ENCODE data around the gene HK3. TPM values are rescaled to one million over a fixed set of nuclear protein-coding genes. Genes with fewer than 3 reads are reported as not detected.

The HK3 gene
- total and polyA plus RNA-seq, 2 experiments from 2014 or later = not detected

DNA sequence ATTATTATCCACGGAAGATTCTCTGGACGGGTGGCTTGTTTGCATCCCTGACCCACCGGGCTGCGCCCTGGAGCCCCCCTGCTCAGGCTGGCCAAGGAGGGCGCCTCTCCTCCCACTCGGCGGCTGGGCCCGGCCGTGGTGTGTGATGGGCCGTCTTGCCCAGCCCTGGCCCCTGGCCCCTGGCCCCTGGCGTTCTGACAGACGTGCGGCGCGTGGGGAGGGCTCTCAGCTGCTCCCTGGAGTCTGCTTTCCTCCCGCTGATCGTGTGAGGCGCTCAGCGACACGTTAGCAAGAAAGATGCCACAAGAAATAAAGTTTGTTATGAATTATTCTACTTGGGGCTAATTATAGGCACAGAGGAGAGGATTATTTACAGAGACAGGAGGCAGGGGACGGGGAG, 55.5 kb downstream of the HK3 start (continued):
- TF ChIP-seq, protein P1, sequence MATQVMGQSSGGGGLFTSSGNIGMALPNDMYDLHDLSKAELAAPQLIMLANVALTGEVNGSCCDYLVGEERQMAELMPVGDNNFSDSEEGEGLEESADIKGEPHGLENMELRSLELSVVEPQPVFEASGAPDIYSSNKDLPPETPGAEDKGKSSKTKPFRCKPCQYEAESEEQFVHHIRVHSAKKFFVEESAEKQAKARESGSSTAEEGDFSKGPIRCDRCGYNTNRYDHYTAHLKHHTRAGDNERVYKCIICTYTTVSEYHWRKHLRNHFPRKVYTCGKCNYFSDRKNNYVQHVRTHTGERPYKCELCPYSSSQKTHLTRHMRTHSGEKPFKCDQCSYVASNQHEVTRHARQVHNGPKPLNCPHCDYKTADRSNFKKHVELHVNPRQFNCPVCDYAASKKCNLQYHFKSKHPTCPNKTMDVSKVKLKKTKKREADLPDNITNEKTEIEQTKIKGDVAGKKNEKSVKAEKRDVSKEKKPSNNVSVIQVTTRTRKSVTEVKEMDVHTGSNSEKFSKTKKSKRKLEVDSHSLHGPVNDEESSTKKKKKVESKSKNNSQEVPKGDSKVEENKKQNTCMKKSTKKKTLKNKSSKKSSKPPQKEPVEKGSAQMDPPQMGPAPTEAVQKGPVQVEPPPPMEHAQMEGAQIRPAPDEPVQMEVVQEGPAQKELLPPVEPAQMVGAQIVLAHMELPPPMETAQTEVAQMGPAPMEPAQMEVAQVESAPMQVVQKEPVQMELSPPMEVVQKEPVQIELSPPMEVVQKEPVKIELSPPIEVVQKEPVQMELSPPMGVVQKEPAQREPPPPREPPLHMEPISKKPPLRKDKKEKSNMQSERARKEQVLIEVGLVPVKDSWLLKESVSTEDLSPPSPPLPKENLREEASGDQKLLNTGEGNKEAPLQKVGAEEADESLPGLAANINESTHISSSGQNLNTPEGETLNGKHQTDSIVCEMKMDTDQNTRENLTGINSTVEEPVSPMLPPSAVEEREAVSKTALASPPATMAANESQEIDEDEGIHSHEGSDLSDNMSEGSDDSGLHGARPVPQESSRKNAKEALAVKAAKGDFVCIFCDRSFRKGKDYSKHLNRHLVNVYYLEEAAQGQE (IDR thresholded peaks at IDR 0.05; ENCODE audit: unreplicated experiment) = no peak
- TF ChIP-seq STAT1 (IDR thresholded peaks at IDR 0.05; ENCODE audit: unreplicated experiment) (no peak), ZNF331 (CRISPR knock-in tag; IDR thresholded peaks at IDR 0.05; ENCODE audit: low read depth) (no peak)
- TF ChIP-seq, protein P2, sequence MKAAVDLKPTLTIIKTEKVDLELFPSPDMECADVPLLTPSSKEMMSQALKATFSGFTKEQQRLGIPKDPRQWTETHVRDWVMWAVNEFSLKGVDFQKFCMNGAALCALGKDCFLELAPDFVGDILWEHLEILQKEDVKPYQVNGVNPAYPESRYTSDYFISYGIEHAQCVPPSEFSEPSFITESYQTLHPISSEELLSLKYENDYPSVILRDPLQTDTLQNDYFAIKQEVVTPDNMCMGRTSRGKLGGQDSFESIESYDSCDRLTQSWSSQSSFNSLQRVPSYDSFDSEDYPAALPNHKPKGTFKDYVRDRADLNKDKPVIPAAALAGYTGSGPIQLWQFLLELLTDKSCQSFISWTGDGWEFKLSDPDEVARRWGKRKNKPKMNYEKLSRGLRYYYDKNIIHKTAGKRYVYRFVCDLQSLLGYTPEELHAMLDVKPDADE (IDR thresholded peaks at IDR 0.05) = no peak

DNA sequence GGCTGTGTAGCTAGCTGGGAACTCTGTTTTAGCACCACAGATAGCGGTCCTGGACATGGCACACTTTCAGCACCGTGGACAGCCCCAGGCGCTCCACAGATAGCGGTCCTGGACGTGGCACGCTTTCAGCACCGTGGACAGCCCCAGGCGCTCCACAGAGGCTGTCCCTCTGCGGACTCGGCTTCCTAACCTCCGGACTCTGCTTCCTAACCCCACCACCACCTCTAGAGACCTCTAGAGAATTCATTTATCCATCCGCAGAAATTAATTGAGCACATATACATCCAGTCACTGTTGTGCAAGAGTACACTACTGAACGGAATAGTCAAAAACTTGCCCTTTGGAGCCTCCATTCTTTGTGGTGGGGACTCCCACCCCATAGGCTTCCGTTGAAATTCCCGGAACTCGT, 61.4 kb downstream of the HK3 start:
- H3K27me3 Mint-ChIP-seq (ENCODE audit: insufficient read depth, low read depth, poor library complexity) = peaks cover 35% of the 10 kb centered on the region
- no peak overlapping the region for H3K4me2 ChIP-seq
- no peaks in the 10 kb centered on the region; the same call in 2 of the 3 replicates for H3K9me3 Mint-ChIP-seq
- peaks cover 3% of the 10 kb centered on the region; the same call in 1 of the 2 replicates for H3K4me1 ChIP-seq (ENCODE audit: insufficient read depth)
- no peak overlapping the region for H3K27ac Mint-ChIP-seq
- H3K36me3 ChIP-seq (ENCODE audit: insufficient read depth) = no peaks in the 10 kb centered on the region
- DNase-seq (ENCODE audit: low spot score) (peak; percentile 98), ATAC-seq (peak; percentile 95)
- peaks cover 7% of the 10 kb centered on the region for H4K20me1 ChIP-seq (replicated peaks; ENCODE audit: insufficient read depth)
- H3K27ac ChIP-seq (ENCODE audit: low read depth) = no peak overlapping the region
- H3K27me3 ChIP-seq (ENCODE audit: insufficient read depth) = peaks cover 9% of the 10 kb centered on the region
- no peak overlapping the region for H2AFZ ChIP-seq
- H3K4me1 Mint-ChIP-seq = peaks cover 13% of the 10 kb centered on the region
- no peaks in the 10 kb centered on the region for H3F3A ChIP-seq (replicated peaks; ENCODE audit: low read depth)
- no peak overlapping the region; the same call in 2 of the 3 replicates for H3K4me3 Mint-ChIP-seq
- no peaks in the 10 kb centered on the region for H3K9me2 ChIP-seq (ENCODE audit: insufficient read depth)
- no peaks in the 10 kb centered on the region for H3K36me3 Mint-ChIP-seq (ENCODE audit: low read depth)
- H3K4me3 ChIP-seq = no peak overlapping the region
- H3K79me2 ChIP-seq (replicated peaks; ENCODE audit: insufficient read depth) = no peaks in the 10 kb centered on the region
- TF ChIP-seq NANOG (IDR thresholded peaks at IDR 0.05; ENCODE audit: borderline replicate concordance) = no peak
- peak; percentile 97 for TF ChIP-seq ZNF114 (CRISPR knock-in tag; IDR thresholded peaks at IDR 0.05)
- TF ChIP-seq, protein P3, sequence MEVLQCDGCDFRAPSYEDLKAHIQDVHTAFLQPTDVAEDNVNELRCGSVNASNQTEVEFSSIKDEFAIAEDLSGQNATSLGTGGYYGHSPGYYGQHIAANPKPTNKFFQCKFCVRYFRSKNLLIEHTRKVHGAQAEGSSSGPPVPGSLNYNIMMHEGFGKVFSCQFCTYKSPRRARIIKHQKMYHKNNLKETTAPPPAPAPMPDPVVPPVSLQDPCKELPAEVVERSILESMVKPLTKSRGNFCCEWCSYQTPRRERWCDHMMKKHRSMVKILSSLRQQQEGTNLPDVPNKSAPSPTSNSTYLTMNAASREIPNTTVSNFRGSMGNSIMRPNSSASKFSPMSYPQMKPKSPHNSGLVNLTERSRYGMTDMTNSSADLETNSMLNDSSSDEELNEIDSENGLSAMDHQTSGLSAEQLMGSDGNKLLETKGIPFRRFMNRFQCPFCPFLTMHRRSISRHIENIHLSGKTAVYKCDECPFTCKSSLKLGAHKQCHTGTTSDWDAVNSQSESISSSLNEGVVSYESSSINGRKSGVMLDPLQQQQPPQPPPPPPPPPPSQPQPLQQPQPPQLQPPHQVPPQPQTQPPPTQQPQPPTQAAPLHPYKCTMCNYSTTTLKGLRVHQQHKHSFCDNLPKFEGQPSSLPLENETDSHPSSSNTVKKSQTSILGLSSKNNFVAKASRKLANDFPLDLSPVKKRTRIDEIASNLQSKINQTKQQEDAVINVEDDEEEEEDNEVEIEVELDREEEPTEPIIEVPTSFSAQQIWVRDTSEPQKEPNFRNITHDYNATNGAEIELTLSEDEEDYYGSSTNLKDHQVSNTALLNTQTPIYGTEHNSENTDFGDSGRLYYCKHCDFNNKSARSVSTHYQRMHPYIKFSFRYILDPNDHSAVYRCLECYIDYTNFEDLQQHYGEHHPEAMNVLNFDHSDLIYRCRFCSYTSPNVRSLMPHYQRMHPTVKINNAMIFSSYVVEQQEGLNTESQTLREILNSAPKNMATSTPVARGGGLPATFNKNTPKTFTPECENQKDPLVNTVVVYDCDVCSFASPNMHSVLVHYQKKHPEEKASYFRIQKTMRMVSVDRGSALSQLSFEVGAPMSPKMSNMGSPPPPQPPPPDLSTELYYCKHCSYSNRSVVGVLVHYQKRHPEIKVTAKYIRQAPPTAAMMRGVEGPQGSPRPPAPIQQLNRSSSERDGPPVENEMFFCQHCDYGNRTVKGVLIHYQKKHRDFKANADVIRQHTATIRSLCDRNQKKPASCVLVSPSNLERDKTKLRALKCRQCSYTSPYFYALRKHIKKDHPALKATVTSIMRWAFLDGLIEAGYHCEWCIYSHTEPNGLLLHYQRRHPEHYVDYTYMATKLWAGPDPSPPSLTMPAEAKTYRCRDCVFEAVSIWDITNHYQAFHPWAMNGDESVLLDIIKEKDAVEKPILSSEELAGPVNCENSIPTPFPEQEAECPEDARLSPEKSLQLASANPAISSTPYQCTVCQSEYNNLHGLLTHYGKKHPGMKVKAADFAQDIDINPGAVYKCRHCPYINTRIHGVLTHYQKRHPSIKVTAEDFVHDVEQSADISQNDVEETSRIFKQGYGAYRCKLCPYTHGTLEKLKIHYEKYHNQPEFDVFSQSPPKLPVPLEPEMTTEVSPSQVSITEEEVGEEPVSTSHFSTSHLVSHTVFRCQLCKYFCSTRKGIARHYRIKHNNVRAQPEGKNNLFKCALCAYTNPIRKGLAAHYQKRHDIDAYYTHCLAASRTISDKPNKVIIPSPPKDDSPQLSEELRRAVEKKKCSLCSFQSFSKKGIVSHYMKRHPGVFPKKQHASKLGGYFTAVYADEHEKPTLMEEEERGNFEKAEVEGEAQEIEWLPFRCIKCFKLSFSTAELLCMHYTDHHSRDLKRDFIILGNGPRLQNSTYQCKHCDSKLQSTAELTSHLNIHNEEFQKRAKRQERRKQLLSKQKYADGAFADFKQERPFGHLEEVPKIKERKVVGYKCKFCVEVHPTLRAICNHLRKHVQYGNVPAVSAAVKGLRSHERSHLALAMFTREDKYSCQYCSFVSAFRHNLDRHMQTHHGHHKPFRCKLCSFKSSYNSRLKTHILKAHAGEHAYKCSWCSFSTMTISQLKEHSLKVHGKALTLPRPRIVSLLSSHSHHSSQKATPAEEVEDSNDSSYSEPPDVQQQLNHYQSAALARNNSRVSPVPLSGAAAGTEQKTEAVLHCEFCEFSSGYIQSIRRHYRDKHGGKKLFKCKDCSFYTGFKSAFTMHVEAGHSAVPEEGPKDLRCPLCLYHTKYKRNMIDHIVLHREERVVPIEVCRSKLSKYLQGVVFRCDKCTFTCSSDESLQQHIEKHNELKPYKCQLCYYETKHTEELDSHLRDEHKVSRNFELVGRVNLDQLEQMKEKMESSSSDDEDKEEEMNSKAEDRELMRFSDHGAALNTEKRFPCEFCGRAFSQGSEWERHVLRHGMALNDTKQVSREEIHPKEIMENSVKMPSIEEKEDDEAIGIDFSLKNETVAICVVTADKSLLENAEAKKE (CRISPR knock-in tag; IDR thresholded peaks at IDR 0.05) = 0 out of 2 replicates have a peak, but pooled peaks have one; percentile 59
- TF ChIP-seq EZH2phosphoT487 (IDR thresholded peaks at IDR 0.05; ENCODE audit: unreplicated experiment) = no peak
- no peak for TF ChIP-seq STAT1 (IDR thresholded peaks at IDR 0.05; ENCODE audit: unreplicated experiment)
- TF ChIP-seq, protein P4, sequence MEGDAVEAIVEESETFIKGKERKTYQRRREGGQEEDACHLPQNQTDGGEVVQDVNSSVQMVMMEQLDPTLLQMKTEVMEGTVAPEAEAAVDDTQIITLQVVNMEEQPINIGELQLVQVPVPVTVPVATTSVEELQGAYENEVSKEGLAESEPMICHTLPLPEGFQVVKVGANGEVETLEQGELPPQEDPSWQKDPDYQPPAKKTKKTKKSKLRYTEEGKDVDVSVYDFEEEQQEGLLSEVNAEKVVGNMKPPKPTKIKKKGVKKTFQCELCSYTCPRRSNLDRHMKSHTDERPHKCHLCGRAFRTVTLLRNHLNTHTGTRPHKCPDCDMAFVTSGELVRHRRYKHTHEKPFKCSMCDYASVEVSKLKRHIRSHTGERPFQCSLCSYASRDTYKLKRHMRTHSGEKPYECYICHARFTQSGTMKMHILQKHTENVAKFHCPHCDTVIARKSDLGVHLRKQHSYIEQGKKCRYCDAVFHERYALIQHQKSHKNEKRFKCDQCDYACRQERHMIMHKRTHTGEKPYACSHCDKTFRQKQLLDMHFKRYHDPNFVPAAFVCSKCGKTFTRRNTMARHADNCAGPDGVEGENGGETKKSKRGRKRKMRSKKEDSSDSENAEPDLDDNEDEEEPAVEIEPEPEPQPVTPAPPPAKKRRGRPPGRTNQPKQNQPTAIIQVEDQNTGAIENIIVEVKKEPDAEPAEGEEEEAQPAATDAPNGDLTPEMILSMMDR (conservative IDR thresholded peaks at IDR 0.05; ENCODE audit: low read depth in 2 of 2) = no peak
- peak; percentile 75 for TF ChIP-seq CREB1 (CRISPR knock-in tag; IDR thresholded peaks at IDR 0.05; ENCODE audit: low read depth)
- TF ChIP-seq EZH2 (IDR thresholded peaks at IDR 0.05; ENCODE audit: low read depth, unreplicated experiment) = no peak
- TF ChIP-seq, protein P2 (IDR thresholded peaks at IDR 0.05) = no peak
